MM.1S (cell line): ENCODE data around the gene TMEM37.

Experiments
- DNase-seq: peaks from one replicate; pipeline ENCODE4 v3.0.0-alpha.2; 2015
- H2AFZ ChIP-seq: fragments of 300-600 bp; sonication (generic); 2 replicates; pipeline ENCODE4 v1.6.0; 2016; ENCODE audit warnings: antibody characterized with exemption, low read length
- H3F3A ChIP-seq: fragments of 300-600 bp; sonication (generic); 2 replicates; pipeline ENCODE4 v1.6.1; 2016; ENCODE audit warnings: mild to moderate bottlenecking, antibody characterized with exemption, low read length, moderate library complexity, mixed read lengths; ENCODE audit not compliant: insufficient read depth
- H3K27ac ChIP-seq: fragments of 300-600 bp; sonication (generic); 2 replicates; pipeline ENCODE4 v1.5.1; 2016; ENCODE audit warnings: mild to moderate bottlenecking, low read length
- H3K27me3 ChIP-seq: fragments of 300-600 bp; sonication (generic); replicated peaks from 2 replicates; pipeline ENCODE4 v1.6.0; 2016; ENCODE audit warnings: low read length; ENCODE audit not compliant: insufficient read depth
- H3K36me3 ChIP-seq: fragments of 300-600 bp; sonication (generic); replicated peaks from 2 replicates; pipeline ENCODE4 v1.6.1; 2016; ENCODE audit warnings: mild to moderate bottlenecking, low read length, mixed read lengths; ENCODE audit not compliant: insufficient read depth
- H3K4me1 ChIP-seq: fragments of 300-600 bp; sonication (generic); 2 replicates; pipeline ENCODE4 v1.6.1; 2016; ENCODE audit warnings: low read length, mixed read lengths
- H3K4me2 ChIP-seq: fragments of 300-600 bp; sonication (generic); 2 replicates; pipeline ENCODE4 v1.6.0; 2016; ENCODE audit warnings: low read depth, low read length
- H3K4me3 ChIP-seq: fragments of 300-600 bp; sonication (generic); 2 replicates; pipeline ENCODE4 v1.5.1; 2016; ENCODE audit warnings: low read length, mixed read lengths
- H3K79me2 ChIP-seq: fragments of 300-600 bp; sonication (generic); 2 replicates; pipeline ENCODE4 v1.6.1; 2016; ENCODE audit warnings: mixed run types, low read length, mixed read lengths
- H3K9ac ChIP-seq: fragments of 300-600 bp; sonication (generic); 2 replicates; pipeline ENCODE4 v1.6.1; 2016; ENCODE audit warnings: low read length, mixed read lengths
- H3K9me2 ChIP-seq: fragments of 300-600 bp; sonication (generic); replicated peaks from 2 replicates; pipeline ENCODE4 v1.6.1; 2016; ENCODE audit warnings: mild to moderate bottlenecking, low read length, mixed read lengths; ENCODE audit not compliant: insufficient read depth
- H3K9me3 ChIP-seq: fragments of 300-600 bp; sonication (generic); replicated peaks from 2 replicates; pipeline ENCODE4 v1.6.1; 2016; ENCODE audit warnings: mild to moderate bottlenecking, low read length, mixed read lengths; ENCODE audit not compliant: insufficient read depth
- H4K20me1 ChIP-seq: fragments of 300-600 bp; sonication (generic); 2 replicates; pipeline ENCODE4 v1.6.1; 2016; ENCODE audit warnings: mild to moderate bottlenecking, low read length, moderate library complexity, mixed read lengths; ENCODE audit not compliant: insufficient read depth
- EZH2 ChIP-seq: fragments of 300-600 bp; sonication (generic); optimal IDR thresholded peaks from 2 replicates; pipeline ENCODE3; 2017; ENCODE audit warnings: low read depth, mild to moderate bottlenecking, antibody characterized with exemption, low read length, mixed read lengths
- EZH2phosphoT487 ChIP-seq: fragments of 300-600 bp; sonication (generic); IDR thresholded peaks from 2 replicates; pipeline ENCODE4 v1.6.1; 2018; ENCODE audit warnings: antibody characterized with exemption, low read length
- TF ChIP-seq, protein P1 (sequence below): fragments of 300-600 bp; sonication (generic); IDR thresholded peaks from 2 replicates; pipeline ENCODE4 v1.5.1; 2016; ENCODE audit warnings: antibody characterized with exemption, low read length, mixed read lengths

TMEM37 gene

DNA sequence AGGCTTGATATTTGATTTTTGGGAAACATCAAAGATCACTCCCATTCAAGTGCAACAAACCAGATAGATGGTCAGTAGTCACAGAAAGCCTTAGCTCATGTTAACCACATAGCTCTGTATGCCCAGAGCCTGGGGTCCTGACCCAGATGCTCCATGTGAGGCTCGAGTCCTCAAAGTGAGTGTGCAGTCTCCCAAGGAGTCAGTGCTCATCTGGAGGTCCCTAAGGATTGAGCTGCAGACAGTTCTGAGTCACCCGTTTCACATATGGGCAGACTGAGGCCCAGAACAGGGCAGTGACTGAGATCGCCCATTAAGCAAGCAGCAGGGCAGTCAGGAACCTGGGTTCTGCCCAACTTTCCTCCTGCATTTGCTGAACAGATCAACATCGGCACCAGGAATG lies 9.2 kb downstream of the TMEM37 start:
- Histone ChIP-seq H2AFZ (no peak overlapping the region), H3F3A (no peaks in the 10 kb centered on the region), H3K27ac (no peak overlapping the region), H3K9ac (no peak overlapping the region), H3K9me3 (no peaks in the 10 kb centered on the region), H3K36me3 (no peaks in the 10 kb centered on the region), H3K9me2 (no peaks in the 10 kb centered on the region), H3K27me3 (no peaks in the 10 kb centered on the region), H3K4me1 (no peaks in the 10 kb centered on the region), H3K79me2 (no peaks in the 10 kb centered on the region), H4K20me1 (no peaks in the 10 kb centered on the region), H3K4me3 (no peak overlapping the region), H3K4me2 (no peak overlapping the region)
- no peak for TF ChIP-seq EZH2
- TF ChIP-seq, protein P1, sequence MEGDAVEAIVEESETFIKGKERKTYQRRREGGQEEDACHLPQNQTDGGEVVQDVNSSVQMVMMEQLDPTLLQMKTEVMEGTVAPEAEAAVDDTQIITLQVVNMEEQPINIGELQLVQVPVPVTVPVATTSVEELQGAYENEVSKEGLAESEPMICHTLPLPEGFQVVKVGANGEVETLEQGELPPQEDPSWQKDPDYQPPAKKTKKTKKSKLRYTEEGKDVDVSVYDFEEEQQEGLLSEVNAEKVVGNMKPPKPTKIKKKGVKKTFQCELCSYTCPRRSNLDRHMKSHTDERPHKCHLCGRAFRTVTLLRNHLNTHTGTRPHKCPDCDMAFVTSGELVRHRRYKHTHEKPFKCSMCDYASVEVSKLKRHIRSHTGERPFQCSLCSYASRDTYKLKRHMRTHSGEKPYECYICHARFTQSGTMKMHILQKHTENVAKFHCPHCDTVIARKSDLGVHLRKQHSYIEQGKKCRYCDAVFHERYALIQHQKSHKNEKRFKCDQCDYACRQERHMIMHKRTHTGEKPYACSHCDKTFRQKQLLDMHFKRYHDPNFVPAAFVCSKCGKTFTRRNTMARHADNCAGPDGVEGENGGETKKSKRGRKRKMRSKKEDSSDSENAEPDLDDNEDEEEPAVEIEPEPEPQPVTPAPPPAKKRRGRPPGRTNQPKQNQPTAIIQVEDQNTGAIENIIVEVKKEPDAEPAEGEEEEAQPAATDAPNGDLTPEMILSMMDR, result no peak
- no peak for TF ChIP-seq EZH2phosphoT487
- DNase-seq, result no peak

DNA sequence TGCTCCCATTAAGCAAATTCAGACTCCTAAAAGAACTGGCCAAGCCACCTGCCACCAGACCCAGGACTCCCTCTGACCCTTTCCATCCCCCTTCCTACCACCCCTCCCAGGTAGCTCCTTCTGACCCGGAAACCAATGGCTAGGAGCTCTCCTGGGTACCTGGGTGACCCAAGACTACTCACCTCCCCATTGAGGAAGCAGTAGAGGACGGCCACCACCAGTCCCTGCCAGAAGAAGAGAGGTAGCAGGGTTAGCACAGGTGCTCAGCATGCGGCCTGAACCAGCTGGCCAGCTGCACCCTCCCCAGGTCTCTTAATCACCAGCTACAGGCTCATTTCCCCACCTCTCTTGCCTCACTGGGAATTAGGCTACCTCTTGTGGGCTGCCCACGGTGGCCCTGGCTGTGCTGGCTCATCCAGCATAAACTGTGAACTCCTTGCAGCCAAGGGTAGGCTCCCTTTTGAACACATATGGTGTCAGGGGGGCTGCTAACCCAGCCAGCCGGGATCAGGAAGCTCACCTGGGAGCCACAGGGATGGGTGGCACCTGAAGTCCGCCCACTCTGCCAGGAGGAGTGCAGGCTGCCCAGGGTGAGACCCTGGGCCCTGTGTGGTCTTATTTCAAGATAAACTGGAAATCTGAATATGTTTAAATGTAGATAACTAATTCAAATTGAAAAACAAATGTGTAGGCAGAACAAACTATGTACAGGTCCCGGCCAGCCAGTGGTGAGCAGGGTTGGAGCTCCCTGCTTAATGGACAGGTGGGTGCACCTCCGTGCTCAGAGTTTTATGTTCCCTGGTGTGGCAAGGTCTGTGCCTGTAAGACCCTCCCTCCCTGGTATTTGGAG lies 9.9 kb downstream of the TMEM37 start:
- TF ChIP-seq EZH2phosphoT487 (no peak), EZH2 (no peak)
- TF ChIP-seq, protein P1, result no peak
- no peaks in the 10 kb centered on the region for H3K9me2 ChIP-seq
- no peaks in the 10 kb centered on the region for H3F3A ChIP-seq
- H3K4me2 ChIP-seq, result no peak overlapping the region
- DNase-seq, result no peak
- no peaks in the 10 kb centered on the region for H3K4me1 ChIP-seq
- no peaks in the 10 kb centered on the region for H3K9me3 ChIP-seq
- H3K4me3 ChIP-seq, result no peak overlapping the region
- H4K20me1 ChIP-seq, result no peaks in the 10 kb centered on the region
- no peaks in the 10 kb centered on the region for H3K79me2 ChIP-seq
- no peaks in the 10 kb centered on the region for H3K27me3 ChIP-seq
- H2AFZ ChIP-seq, result no peak overlapping the region
- H3K9ac ChIP-seq, result no peak overlapping the region
- no peak overlapping the region for H3K27ac ChIP-seq
- no peaks in the 10 kb centered on the region for H3K36me3 ChIP-seq

DNA sequence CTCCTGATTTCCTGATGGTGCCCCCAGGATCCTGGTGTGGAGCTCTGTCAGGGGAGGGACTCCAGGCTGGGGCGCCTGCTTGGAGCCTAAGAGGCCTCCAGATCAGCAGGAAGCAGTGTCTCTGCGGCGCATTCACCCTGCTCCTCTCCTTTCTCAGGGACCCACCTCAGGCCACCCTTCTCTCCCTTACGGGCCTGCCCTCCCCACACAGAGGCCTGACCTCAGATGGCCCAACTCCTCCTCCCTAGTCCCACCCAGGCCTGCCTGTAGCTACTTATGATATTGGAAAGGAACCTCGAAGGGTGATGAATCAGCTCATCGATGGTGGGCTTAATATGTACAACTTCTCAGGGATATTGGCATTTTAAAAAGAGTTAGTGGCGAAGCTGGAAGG lies 10.6 kb downstream of the TMEM37 start:
- Histone ChIP-seq H3K79me2 (no peaks in the 10 kb centered on the region), H2AFZ (no peak overlapping the region), H3K9me3 (no peaks in the 10 kb centered on the region), H4K20me1 (no peaks in the 10 kb centered on the region), H3K9me2 (no peaks in the 10 kb centered on the region), H3K4me1 (no peaks in the 10 kb centered on the region), H3F3A (no peaks in the 10 kb centered on the region), H3K4me2 (no peak overlapping the region), H3K36me3 (no peaks in the 10 kb centered on the region), H3K27me3 (no peaks in the 10 kb centered on the region), H3K27ac (no peak overlapping the region), H3K4me3 (no peak overlapping the region), H3K9ac (no peak overlapping the region)
- TF ChIP-seq EZH2, result no peak
- TF ChIP-seq, protein P1, result no peak
- no peak for TF ChIP-seq EZH2phosphoT487
- DNase-seq, result no peak
